Ishikawa (cell line): ENCODE measurements around the gene LGR4.

Source experiments
- CEBPB ChIP-seq: IDR thresholded peaks from 2 replicates; pipeline ENCODE4 v1.6.1; 2012
- CREB1 ChIP-seq: IDR thresholded peaks from 2 replicates; pipeline ENCODE4 v1.6.1; 2012; ENCODE audit warnings: low read depth
- EGR1 ChIP-seq: IDR thresholded peaks from 2 replicates; pipeline ENCODE4 v1.6.1; 2012
- EP300 ChIP-seq: IDR thresholded peaks from 2 replicates; pipeline ENCODE4 v1.6.1; 2012; ENCODE audit warnings: borderline replicate concordance
- FOXM1 ChIP-seq: IDR thresholded peaks from 2 replicates; pipeline ENCODE4 v1.6.1; 2012; ENCODE audit warnings: low read depth, borderline replicate concordance
- NFIC ChIP-seq: IDR thresholded peaks from 2 replicates; pipeline ENCODE4 v1.6.1; 2012
- RAD21 ChIP-seq: IDR thresholded peaks from 2 replicates; pipeline ENCODE4 v1.6.1; 2012; ENCODE audit warnings: low read depth
- TAF1 ChIP-seq: IDR thresholded peaks from 2 replicates; pipeline ENCODE4 v1.6.1; 2012; ENCODE audit warnings: low read depth, mild to moderate bottlenecking
- TCF12 ChIP-seq: IDR thresholded peaks from 2 replicates; pipeline ENCODE4 v1.6.1; 2012; ENCODE audit warnings: low read depth
- TEAD4 ChIP-seq: IDR thresholded peaks from 2 replicates; pipeline ENCODE4 v1.6.1; 2012
- YY1 ChIP-seq: IDR thresholded peaks from 2 replicates; pipeline ENCODE4 v1.6.1; 2012; ENCODE audit warnings: low read depth
- ZBTB7A ChIP-seq: IDR thresholded peaks from 2 replicates; pipeline ENCODE4 v1.6.1; 2012; ENCODE audit warnings: low read depth
- TF ChIP-seq, protein P1 (sequence below): IDR thresholded peaks from 2 replicates; pipeline ENCODE4 v1.6.1; 2012
- TF ChIP-seq, protein P2 (sequence below): IDR thresholded peaks from 2 replicates; pipeline ENCODE4 v1.6.1; 2012; ENCODE audit warnings: low read depth, mild to moderate bottlenecking
- TF ChIP-seq, protein P3 (sequence below): IDR thresholded peaks from 2 replicates; pipeline ENCODE4 v1.6.1; 2012

Gene LGR4

DNA sequence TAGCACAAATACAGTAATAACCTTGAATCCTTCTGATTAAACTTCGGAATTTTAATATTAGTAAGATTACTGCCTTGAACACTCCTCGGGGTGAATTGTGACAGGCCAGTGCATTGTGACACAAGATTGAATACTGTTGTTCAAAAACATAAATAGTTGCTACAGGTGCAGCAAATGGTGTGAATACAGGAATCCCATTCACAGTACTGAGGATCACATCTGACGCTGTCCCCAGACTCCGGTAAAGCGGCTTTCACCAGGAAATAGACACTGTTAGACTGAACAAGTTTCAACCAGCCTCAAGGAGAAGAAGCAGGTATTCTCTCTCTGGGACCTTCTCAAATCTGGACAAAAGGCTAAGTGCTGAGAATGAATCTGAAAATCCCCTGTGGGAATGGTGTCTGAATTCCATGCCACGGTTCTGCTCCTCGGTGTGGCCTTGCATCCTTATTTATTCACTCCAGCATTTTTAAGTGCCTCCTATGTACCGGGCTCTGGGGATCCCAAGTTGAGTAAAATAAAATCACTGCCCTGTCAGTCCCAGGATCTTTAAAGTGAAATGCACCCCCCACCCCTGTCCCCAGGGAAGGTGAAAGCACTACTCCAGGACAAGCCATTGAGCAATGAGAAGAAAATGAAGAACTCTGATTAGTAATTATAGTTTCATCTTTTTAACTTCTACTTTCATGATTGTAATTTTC lies 3.4 kb downstream of the LGR4 start:
- TF ChIP-seq NFIC (no peak), YY1 (no peak), FOXM1 (no peak), CEBPB (no peak), ZBTB7A (no peak), TAF1 (no peak), RAD21 (no peak)
- TF ChIP-seq, protein P1, sequence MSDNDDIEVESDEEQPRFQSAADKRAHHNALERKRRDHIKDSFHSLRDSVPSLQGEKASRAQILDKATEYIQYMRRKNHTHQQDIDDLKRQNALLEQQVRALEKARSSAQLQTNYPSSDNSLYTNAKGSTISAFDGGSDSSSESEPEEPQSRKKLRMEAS = no peak

DNA sequence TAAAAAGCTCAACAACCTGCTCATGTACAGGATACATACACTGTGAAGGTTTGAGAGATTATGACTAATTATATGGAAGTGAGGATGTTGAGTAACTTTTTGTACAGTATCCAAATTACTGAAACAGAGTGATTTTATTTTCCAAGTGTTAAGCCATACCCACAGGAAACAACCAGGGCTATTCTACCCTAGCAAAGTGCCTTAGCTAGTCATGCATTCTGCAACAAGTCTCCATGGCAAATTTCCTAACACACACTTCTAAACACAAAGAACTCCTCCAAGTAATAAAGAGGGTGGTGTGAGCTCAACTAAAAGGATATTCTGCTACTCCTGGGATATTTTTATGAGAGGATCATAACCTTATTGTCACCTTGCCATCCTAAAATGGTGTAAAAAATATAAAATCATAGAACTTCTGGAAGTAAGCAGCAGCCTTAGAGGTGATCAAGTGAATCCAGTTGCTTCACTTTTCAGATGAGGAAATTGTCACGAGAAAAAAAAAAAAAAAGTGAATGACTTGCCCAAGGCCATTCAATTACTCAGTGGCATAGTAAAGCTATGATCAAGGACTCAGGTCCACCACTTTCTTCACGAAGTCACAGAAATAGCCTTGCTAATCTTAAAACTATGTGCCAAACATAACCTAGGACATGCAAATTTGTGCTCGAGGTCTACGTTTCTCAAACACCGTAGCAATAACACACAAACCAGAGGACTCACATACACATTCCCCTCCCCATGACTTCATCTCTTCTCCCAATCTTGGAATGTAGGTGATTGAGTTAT lies 4.2 kb downstream of the LGR4 start:
- TF ChIP-seq RAD21 (no peak), NFIC (peak; percentile 20; the same call in 1 of the 2 replicates)

DNA sequence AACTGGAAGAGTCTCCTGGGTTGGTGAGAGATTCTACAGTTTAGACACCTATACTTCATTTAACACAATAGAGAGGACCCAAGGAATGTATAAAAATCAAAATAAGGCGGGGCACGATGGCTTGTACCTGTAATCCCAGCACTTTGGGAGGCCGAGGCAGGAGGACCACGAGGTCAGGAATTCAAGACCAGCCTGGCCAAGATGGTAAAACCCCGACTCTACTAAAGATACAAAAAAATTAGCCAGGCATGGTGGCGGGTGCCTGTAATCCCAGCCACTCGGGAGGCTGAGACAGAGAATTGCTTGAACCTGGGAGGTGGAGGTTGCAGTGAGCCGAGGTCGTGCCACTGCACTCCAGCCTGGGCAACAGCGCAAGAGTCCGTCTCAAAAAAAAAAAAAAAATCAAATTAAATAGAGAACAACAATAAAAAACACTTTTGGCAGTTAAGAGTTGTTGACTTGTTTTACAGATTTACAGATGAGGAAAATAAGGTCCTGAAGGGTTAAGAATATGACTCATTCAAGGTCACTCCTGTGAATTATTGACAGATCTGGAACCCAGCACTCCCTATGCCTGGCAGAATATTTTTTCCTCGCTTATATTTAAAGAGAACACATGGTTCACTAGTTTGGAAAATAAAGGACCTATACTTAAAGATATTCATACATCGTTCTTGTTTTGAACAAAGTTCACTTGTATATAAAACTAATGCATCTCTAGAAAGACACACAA lies 5.2 kb downstream of the LGR4 start:
- TF ChIP-seq TAF1 (no peak), ZBTB7A (no peak)

DNA sequence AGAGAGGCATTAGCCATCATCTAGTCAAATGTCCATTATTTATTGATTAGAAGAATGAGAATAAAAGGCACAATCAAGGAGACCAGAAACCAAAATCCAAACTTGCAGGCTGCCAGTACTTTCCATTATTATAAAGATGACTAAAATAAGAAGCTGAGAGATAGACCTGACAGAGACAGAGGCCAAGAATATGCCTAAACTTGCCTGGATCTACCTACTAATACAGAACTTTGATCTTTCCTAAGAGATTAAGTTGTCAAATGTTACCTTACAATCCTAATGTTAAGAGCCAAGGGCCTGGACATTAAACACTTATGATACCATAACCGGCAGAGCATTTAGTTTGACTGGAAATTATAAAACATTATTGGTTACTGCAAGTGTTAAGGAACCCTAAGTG lies 6.2 kb downstream of the LGR4 start:
- TF ChIP-seq NFIC (no peak), RAD21 (no peak), YY1 (no peak), TAF1 (no peak)
- TF ChIP-seq, protein P2, sequence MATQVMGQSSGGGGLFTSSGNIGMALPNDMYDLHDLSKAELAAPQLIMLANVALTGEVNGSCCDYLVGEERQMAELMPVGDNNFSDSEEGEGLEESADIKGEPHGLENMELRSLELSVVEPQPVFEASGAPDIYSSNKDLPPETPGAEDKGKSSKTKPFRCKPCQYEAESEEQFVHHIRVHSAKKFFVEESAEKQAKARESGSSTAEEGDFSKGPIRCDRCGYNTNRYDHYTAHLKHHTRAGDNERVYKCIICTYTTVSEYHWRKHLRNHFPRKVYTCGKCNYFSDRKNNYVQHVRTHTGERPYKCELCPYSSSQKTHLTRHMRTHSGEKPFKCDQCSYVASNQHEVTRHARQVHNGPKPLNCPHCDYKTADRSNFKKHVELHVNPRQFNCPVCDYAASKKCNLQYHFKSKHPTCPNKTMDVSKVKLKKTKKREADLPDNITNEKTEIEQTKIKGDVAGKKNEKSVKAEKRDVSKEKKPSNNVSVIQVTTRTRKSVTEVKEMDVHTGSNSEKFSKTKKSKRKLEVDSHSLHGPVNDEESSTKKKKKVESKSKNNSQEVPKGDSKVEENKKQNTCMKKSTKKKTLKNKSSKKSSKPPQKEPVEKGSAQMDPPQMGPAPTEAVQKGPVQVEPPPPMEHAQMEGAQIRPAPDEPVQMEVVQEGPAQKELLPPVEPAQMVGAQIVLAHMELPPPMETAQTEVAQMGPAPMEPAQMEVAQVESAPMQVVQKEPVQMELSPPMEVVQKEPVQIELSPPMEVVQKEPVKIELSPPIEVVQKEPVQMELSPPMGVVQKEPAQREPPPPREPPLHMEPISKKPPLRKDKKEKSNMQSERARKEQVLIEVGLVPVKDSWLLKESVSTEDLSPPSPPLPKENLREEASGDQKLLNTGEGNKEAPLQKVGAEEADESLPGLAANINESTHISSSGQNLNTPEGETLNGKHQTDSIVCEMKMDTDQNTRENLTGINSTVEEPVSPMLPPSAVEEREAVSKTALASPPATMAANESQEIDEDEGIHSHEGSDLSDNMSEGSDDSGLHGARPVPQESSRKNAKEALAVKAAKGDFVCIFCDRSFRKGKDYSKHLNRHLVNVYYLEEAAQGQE = no peak

DNA sequence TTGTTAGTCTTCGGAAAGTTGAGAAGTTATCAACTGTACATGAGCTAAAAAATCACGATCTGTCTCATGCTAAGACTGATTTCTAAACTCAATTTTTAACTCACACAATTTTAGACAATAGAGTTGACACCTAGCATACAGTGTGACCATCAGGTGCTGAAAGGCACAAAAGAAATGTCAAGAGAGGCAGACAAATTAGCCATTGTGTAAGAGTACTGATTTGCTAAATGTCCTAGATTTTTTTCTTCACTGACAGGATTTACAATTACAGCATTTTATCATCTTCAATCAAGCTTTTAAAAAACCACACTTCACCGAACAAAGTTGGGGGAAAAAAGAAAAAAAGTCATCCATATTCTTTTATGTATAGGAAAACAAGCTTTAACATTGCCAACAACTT lies 7.0 kb downstream of the LGR4 start:
- TF ChIP-seq, protein P2 = no peak
- TF ChIP-seq EGR1 = no peak
- no peak for TF ChIP-seq NFIC
- TF ChIP-seq RAD21 = no peak
- TF ChIP-seq CREB1 = no peak
- TF ChIP-seq FOXM1 = no peak

DNA sequence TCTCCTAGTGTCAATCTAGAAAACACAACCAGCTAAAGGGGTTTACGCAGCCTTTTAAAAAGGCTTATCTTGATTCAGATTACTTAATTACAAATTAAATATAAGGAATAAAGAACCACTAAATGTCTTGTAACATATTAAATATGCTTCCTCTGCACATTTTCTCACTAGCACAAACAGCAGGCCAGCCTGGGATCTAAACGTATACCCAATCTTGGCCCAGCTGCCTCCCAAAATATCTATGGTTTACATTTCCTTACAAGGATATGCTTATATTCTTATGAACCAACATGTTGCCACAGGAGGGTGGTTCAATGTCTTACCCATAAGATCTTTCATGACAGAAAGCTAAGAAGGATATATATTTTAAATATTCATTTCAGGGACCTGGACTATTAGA lies 7.7 kb downstream of the LGR4 start:
- TF ChIP-seq FOXM1 = no peak
- TF ChIP-seq EP300 = no peak
- TF ChIP-seq TCF12 = no peak
- no peak for TF ChIP-seq YY1
- TF ChIP-seq TEAD4 = no peak
- TF ChIP-seq ZBTB7A = no peak
- TF ChIP-seq, protein P3, sequence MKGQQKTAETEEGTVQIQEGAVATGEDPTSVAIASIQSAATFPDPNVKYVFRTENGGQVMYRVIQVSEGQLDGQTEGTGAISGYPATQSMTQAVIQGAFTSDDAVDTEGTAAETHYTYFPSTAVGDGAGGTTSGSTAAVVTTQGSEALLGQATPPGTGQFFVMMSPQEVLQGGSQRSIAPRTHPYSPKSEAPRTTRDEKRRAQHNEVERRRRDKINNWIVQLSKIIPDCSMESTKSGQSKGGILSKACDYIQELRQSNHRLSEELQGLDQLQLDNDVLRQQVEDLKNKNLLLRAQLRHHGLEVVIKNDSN = no peak
- TF ChIP-seq, protein P2 = no peak
- TF ChIP-seq TAF1 = no peak
- TF ChIP-seq CREB1 = no peak
- no peak for TF ChIP-seq NFIC
- TF ChIP-seq EGR1 = no peak
- TF ChIP-seq, protein P1 = no peak
- TF ChIP-seq RAD21 = no peak
- TF ChIP-seq CEBPB = no peak
